Left ventricle myocardium inferior (tissue), 1 donor: ENCODE results near the gene RASGEF1B. TPM values are rescaled to one million over a fixed set of nuclear protein-coding genes. Genes with fewer than 3 reads are reported as not detected.

Experiments
- DNase-seq: peaks from one replicate; pipeline ENCODE4 v3.0.0-alpha.2; 2020
- H3K27ac ChIP-seq: fragments of 200-600 bp; replicated peaks from 2 replicates; pipeline ENCODE4 v1.8.0; 2021
- H3K27me3 ChIP-seq: fragments of 200-600 bp; 2 replicates; pipeline ENCODE4 v1.8.0; 2021; ENCODE audit warnings: low read depth
- H3K36me3 ChIP-seq: fragments of 200-600 bp; 2 replicates; pipeline ENCODE4 v1.8.0; 2021
- H3K4me1 ChIP-seq: fragments of 200-600 bp; 2 replicates; pipeline ENCODE4 v1.8.0; 2021
- H3K4me3 ChIP-seq: fragments of 200-600 bp; 2 replicates; pipeline ENCODE4 v1.8.0; 2021; ENCODE audit warnings: mild to moderate bottlenecking, moderate library complexity
- H3K9me3 ChIP-seq: fragments of 200-600 bp; replicated peaks from 2 replicates; pipeline ENCODE4 v1.8.0; 2021
- intact Hi-C: fragments of 100-400 bp; cut with micrococcal nuclease; formaldehyde crosslinking; loops from one replicate; pipeline ENCODE4 v1.11.0; 2022
- total RNA-seq: library from RNA; stranded (reverse); fragmentation: NEBNext Ultra II Directional; extraction: Animal tissue kit (Norgen Biotek cat#: 25700); gene quantifications from one replicate; pipeline ENCODE4 v1.2.1, GENCODE V29; 2021
- TF ChIP-seq, protein P1 (sequence below): fragments of 200-600 bp; IDR thresholded peaks from 2 replicates; pipeline ENCODE4 v1.8.0; 2021; ENCODE audit warnings: antibody characterized with exemption, mild to moderate bottlenecking, borderline replicate concordance
- donor health status: DM: no; HTN: yes; CAD: no; lungs with severe emphysema.

The RASGEF1B gene
- total RNA-seq, 1 donor from 2014 or later: 4.3 TPM

DNA sequence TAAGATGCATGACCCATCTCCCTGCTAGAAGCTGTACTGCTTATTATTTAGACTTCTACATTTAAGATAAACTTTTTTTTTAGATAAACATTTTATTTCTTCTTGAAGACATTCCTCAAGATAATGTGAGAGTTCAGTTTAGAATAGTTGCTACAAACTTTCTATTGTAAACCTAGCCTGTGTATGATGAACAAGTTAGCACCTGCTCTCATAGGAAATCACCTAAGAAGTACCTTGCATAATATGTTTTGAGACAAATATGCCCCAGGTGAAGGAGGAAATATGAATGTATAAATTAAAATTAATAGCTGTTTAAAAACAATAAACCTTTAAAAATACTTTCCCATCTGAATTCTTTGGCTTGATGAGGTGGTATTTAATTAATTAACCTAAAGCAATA lies 35.6 kb downstream of the RASGEF1B start:
- Histone ChIP-seq H3K27me3 (no peaks in the 10 kb centered on the region), H3K4me1 (no peaks in the 10 kb centered on the region), H3K9me3 (no peaks in the 10 kb centered on the region), H3K36me3 (peaks cover 70% of the 10 kb centered on the region), H3K27ac (no peak overlapping the region), H3K4me3 (no peak overlapping the region)
- TF ChIP-seq, protein P1, sequence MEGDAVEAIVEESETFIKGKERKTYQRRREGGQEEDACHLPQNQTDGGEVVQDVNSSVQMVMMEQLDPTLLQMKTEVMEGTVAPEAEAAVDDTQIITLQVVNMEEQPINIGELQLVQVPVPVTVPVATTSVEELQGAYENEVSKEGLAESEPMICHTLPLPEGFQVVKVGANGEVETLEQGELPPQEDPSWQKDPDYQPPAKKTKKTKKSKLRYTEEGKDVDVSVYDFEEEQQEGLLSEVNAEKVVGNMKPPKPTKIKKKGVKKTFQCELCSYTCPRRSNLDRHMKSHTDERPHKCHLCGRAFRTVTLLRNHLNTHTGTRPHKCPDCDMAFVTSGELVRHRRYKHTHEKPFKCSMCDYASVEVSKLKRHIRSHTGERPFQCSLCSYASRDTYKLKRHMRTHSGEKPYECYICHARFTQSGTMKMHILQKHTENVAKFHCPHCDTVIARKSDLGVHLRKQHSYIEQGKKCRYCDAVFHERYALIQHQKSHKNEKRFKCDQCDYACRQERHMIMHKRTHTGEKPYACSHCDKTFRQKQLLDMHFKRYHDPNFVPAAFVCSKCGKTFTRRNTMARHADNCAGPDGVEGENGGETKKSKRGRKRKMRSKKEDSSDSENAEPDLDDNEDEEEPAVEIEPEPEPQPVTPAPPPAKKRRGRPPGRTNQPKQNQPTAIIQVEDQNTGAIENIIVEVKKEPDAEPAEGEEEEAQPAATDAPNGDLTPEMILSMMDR: no peak
- no peak for DNase-seq
- intact Hi-C loops: no loop called here

- TF ChIP-seq, protein P1: no peak
- intact Hi-C loops: no loop called here
- Histone ChIP-seq H3K9me3 (no peaks in the 10 kb centered on the region), H3K4me1 (no peaks in the 10 kb centered on the region), H3K27me3 (no peaks in the 10 kb centered on the region), H3K4me3 (no peak overlapping the region), H3K27ac (no peak overlapping the region), H3K36me3 (peaks cover 58% of the 10 kb centered on the region)
- no peak for DNase-seq
These were observed 38.9 kb downstream of the RASGEF1B start for GRCh38 chr4:81432825-81433224.

GRCh38 chr4:81431971-81432370 lies 39.7 kb downstream of the RASGEF1B start:
- TF ChIP-seq, protein P1: no peak
- Histone ChIP-seq H3K4me1 (no peaks in the 10 kb centered on the region), H3K9me3 (no peaks in the 10 kb centered on the region), H3K27me3 (no peaks in the 10 kb centered on the region), H3K4me3 (no peak overlapping the region), H3K36me3 (peaks cover 57% of the 10 kb centered on the region), H3K27ac (no peak overlapping the region)
- intact Hi-C loops: no loop called here
- no peak for DNase-seq

DNA sequence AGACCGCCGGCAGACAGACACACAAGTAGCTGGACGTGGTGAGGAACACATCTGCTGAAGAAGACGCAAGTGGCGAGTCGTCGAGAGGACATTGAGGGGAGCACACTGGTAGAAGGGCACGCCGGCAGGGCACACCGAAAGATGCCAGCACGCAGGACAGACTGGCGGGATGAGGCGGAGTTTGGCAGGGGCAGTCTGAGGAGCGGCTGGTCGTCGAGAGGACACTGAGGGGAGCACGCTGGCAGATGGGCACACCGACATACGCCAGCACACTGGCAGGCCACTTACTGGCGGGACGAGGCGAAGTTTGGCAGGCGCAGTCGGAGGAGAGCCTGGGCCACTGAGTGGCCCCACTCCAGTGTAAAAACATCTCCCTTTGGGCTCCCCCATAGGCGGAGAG lies 42.1 kb downstream of the RASGEF1B start:
- Histone ChIP-seq H3K9me3 (no peaks in the 10 kb centered on the region), H3K36me3 (peaks cover 59% of the 10 kb centered on the region), H3K4me1 (no peaks in the 10 kb centered on the region), H3K27me3 (no peaks in the 10 kb centered on the region), H3K27ac (no peak overlapping the region), H3K4me3 (no peak overlapping the region)
- no peak for DNase-seq
- intact Hi-C loops: no loop called here
- TF ChIP-seq, protein P1: no peak

GRCh38 chr4:81429031-81429430 lies 42.7 kb downstream of the RASGEF1B start:
- no peaks in the 10 kb centered on the region for H3K9me3 ChIP-seq
- no peak for DNase-seq
- TF ChIP-seq, protein P1: no peak
- no peaks in the 10 kb centered on the region for H3K27me3 ChIP-seq
- H3K36me3 ChIP-seq: peaks cover 54% of the 10 kb centered on the region
- no peak overlapping the region for H3K27ac ChIP-seq
- intact Hi-C loops: no loop called here
- H3K4me3 ChIP-seq: no peak overlapping the region
- no peaks in the 10 kb centered on the region for H3K4me1 ChIP-seq

GRCh38 chr4:81428002-81428401 lies 43.7 kb downstream of the RASGEF1B start:
- intact Hi-C loops: no loop called here
- TF ChIP-seq, protein P1: no peak
- Histone ChIP-seq H3K36me3 (peaks cover 44% of the 10 kb centered on the region), H3K9me3 (no peaks in the 10 kb centered on the region), H3K27me3 (no peaks in the 10 kb centered on the region), H3K27ac (no peak overlapping the region), H3K4me3 (no peak overlapping the region), H3K4me1 (no peaks in the 10 kb centered on the region)
- no peak for DNase-seq
